WERI-Rb-1 (cell line): Measurements from ENCODE around the gene PTPRR.

Experiments
- DNase-seq: peaks from one replicate; pipeline ENCODE4 v3.0.0-alpha.2; 2020
- H3K27ac ChIP-seq: fragments of 250-450 bp; sonication (Bioruptor Pico); 2 replicates; pipeline ENCODE4 v1.5.1; 2020; ENCODE audit warnings: mild to moderate bottlenecking, moderate library complexity
- H3K27me3 ChIP-seq: fragments of 250-450 bp; sonication (Bioruptor Pico); 2 replicates; pipeline ENCODE4 v1.5.1; 2021; ENCODE audit warnings: mild to moderate bottlenecking, low read depth, moderate library complexity; ENCODE audit not compliant: insufficient read depth, severe bottlenecking
- H3K36me3 ChIP-seq: fragments of 250-450 bp; sonication (Bioruptor Pico); 2 replicates; pipeline ENCODE4 v1.5.1; 2020; ENCODE audit warnings: mild to moderate bottlenecking, moderate library complexity
- H3K4me3 ChIP-seq: 2 replicates; pipeline ENCODE4 v1.5.1; 2011; ENCODE audit warnings: low read depth, mild to moderate bottlenecking, control low read depth, low read length
- H3K9me3 ChIP-seq: fragments of 250-450 bp; sonication (Bioruptor Pico); 2 replicates; pipeline ENCODE4 v1.5.1; 2021; ENCODE audit warnings: mild to moderate bottlenecking, moderate library complexity; ENCODE audit not compliant: severe bottlenecking
- CTCF ChIP-seq: IDR thresholded peaks from 2 replicates; pipeline ENCODE4 v1.5.1; 2011; ENCODE audit warnings: low read depth, mild to moderate bottlenecking, control low read depth, inconsistent platforms, low read length

PTPRR gene

GRCh38 chr12:70843363-70843762, 77.2 kb downstream of the PTPRR start:
- peaks cover 6% of the 10 kb centered on the region for H3K9me3 ChIP-seq
- H3K36me3 ChIP-seq: no peaks in the 10 kb centered on the region

GRCh38 chr12:70842942-70843341, 77.6 kb downstream of the PTPRR start:
- Histone ChIP-seq H3K9me3 (peaks cover 6% of the 10 kb centered on the region), H3K27me3 (no peaks in the 10 kb centered on the region), H3K4me3 (no peak overlapping the region), H3K27ac (no peak overlapping the region), H3K36me3 (no peaks in the 10 kb centered on the region)
- TF ChIP-seq CTCF: no peak
- no peak for DNase-seq

More at GRCh38 chr12:70843363-70843762, 77.2 kb downstream of the PTPRR start:
- TF ChIP-seq CTCF: no peak
- no peak overlapping the region for H3K27ac ChIP-seq
- H3K27me3 ChIP-seq: no peaks in the 10 kb centered on the region
- H3K4me3 ChIP-seq: no peak overlapping the region
- DNase-seq: no peak

GRCh38 chr12:70842136-70842535, 78.4 kb downstream of the PTPRR start:
- Histone ChIP-seq H3K9me3 (peaks cover 6% of the 10 kb centered on the region), H3K27me3 (no peaks in the 10 kb centered on the region), H3K36me3 (no peaks in the 10 kb centered on the region), H3K4me3 (no peak overlapping the region), H3K27ac (no peak overlapping the region)
- no peak for DNase-seq
- TF ChIP-seq CTCF: no peak

GRCh38 chr12:70840656-70841350, 79.7 kb downstream of the PTPRR start:
- Histone ChIP-seq H3K4me3 (no peak overlapping the region), H3K27ac (no peak overlapping the region), H3K27me3 (no peaks in the 10 kb centered on the region), H3K36me3 (no peaks in the 10 kb centered on the region), H3K9me3 (peaks cover 6% of the 10 kb centered on the region)
- no peak for TF ChIP-seq CTCF
- no peak for DNase-seq

GRCh38 chr12:70839544-70839943, 81.0 kb downstream of the PTPRR start:
- no peak for TF ChIP-seq CTCF
- H3K4me3 ChIP-seq: no peak overlapping the region
- peaks cover 6% of the 10 kb centered on the region for H3K9me3 ChIP-seq
- no peak for DNase-seq
- no peaks in the 10 kb centered on the region for H3K27me3 ChIP-seq
- H3K27ac ChIP-seq: no peak overlapping the region
- no peaks in the 10 kb centered on the region for H3K36me3 ChIP-seq

- no peak for DNase-seq
- Histone ChIP-seq H3K27me3 (no peaks in the 10 kb centered on the region), H3K36me3 (no peaks in the 10 kb centered on the region), H3K4me3 (no peak overlapping the region), H3K27ac (no peak overlapping the region), H3K9me3 (peaks cover 6% of the 10 kb centered on the region)
- no peak for TF ChIP-seq CTCF
These were observed 82.4 kb downstream of the PTPRR start for GRCh38 chr12:70838127-70838526.
